RWPE1 (cell line): ENCODE data around the gene CDC42SE2.
"Not testable (repeated sequence)": the region's sequence is repeated elsewhere in the genome, so short reads cannot be mapped to it uniquely, and the experiment has no call there.

Experiments
- CTCF ChIA-PET: fragments of 350-600 bp; sonication (Branson Sonifier 250); formaldehyde crosslinking; extraction: SDS; loops from one replicate; lab custom pipeline; 2021; lab: Yijun Ruan, JAX
- POLR2A ChIA-PET: fragments of 400-600 bp; formaldehyde crosslinking; extraction: SDS; loops from one replicate; lab custom pipeline; 2020; ENCODE audit warnings: antibody characterized with exemption; ENCODE audit not compliant: low non-redundant PET; lab: Yijun Ruan, JAX
- DNase-seq: peaks from one replicate; pipeline ENCODE4 v3.0.0; 2012; ENCODE audit warnings: low spot score
- H3K27ac ChIP-seq: fragments of 450-650 bp; 2 replicates; pipeline ENCODE4 v1.5.1; 2017
- TF ChIP-seq, protein P1 (sequence below): fragments of 450-650 bp; conservative IDR thresholded peaks from 2 replicates; pipeline ENCODE4 v1.5.1; 2017; ENCODE audit warnings: low read depth, mild to moderate bottlenecking

The CDC42SE2 gene

DNA sequence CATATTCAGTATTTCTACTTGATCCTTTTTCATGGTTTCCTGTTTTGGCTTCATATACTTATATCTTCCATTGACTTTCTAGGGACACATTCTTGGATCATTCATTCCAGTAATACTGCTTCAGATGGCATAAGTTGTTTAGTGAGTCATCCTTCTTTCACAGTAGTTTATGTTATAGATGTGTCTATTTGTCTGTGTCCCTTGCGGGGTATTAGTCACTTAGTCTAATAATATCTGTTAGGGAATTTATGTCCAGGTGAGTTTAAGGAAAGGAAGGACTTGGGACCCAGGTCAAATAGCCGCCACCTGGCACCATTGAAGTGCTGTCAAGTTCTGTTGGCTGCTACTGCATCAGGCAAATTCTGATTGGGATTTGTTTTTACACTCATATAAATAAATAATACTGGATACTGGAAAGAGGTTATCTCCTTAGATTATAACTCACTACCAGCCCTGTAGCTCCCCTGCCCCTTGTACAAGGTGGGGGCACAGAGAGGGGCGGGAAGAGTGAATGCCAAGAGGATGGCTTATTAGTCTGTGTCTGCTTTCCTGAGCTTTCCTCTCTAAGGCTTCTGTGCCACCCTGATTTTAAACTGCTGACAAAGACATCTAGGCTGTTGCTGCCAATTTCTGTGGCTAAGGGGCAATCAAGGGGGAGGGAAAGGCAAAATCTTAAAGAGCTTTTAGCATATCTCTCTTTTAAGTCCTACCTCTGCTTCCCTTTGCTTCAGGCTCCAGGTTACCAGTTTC is 64.9 kb downstream of the CDC42SE2 start:
- CTCF ChIA-PET = no interaction called here
- POLR2A ChIA-PET = no interaction called here
- DNase-seq = peak; percentile 82
- no peak overlapping the region for H3K27ac ChIP-seq
- TF ChIP-seq, protein P1, sequence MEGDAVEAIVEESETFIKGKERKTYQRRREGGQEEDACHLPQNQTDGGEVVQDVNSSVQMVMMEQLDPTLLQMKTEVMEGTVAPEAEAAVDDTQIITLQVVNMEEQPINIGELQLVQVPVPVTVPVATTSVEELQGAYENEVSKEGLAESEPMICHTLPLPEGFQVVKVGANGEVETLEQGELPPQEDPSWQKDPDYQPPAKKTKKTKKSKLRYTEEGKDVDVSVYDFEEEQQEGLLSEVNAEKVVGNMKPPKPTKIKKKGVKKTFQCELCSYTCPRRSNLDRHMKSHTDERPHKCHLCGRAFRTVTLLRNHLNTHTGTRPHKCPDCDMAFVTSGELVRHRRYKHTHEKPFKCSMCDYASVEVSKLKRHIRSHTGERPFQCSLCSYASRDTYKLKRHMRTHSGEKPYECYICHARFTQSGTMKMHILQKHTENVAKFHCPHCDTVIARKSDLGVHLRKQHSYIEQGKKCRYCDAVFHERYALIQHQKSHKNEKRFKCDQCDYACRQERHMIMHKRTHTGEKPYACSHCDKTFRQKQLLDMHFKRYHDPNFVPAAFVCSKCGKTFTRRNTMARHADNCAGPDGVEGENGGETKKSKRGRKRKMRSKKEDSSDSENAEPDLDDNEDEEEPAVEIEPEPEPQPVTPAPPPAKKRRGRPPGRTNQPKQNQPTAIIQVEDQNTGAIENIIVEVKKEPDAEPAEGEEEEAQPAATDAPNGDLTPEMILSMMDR = no peak

DNA sequence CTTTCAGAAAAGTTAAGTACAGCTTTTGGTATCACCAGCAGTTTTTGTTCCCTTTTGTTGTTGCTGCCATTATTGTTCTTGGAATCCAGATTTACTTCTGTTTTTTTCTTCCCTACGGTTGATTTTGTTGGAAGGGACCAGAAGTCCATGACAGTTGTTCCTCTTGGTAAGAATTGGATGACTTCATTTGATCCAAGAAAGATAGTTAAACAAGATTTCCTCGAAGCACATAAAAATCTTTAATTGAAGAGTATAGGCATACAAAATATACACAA is 65.4 kb downstream of the CDC42SE2 start:
- no peak overlapping the region for H3K27ac ChIP-seq
- TF ChIP-seq, protein P1 = no peak
- DNase-seq = no peak
- ChIA-PET POLR2A (no interaction called here), CTCF (no interaction called here)

DNA sequence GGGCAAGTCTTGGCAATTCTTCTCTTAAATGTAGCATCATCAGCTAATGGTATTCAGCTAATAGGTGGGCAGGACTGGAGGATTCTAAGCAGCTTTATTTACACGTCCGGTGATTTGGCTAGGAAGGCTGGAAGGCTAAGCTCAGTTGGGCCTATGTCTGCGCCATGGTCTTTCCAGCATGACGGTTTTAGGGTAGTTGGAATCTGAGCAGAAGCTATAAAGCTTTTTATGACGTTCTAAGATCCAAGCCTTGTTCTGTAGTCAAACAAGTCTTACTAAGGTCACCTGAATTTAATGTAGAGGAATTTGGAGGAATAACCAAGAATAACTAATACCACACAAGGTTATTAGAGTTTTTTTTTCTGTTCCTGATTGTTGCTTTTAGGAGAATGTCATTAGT is 66.2 kb downstream of the CDC42SE2 start:
- DNase-seq = no peak

DNA sequence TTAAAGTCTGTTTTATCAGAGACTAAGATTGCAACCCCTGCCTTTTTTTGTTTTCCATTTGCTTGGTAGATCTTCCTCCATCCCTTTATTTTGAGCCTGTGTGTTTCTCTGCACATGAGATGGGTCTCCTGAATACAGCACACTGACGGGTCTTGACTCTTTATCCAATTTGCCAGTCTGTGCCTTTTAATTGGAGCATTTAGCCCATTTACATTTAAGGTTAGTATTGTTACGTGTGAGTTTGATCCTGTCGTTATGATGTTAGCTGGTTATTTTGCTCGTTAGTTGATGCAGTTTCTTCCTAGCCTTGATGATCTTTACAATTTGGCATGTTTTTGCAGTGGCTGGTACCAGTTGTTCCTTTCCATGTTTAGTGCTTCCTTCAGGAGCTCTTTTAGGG is 71.9 kb downstream of the CDC42SE2 start:
- H3K27ac ChIP-seq, CTCF ChIA-PET, DNase-seq, POLR2A ChIA-PET: not testable (repeated sequence)

More for the DNA sequence above, 66.2 kb downstream of the CDC42SE2 start:
- H3K27ac ChIP-seq = no peak overlapping the region
- TF ChIP-seq, protein P1 = no peak
- ChIA-PET POLR2A (interaction anchor here (0.6 kb wide), 1 partner anchor 66 kb away, joined by 3 read pairs; the partner anchor contains the start of gene CDC42SE2), CTCF (interaction anchor here (0.6 kb wide), 1 partner anchor 71 kb away, joined by 3 read pairs; no protein-coding TSS in a partner anchor)

DNA sequence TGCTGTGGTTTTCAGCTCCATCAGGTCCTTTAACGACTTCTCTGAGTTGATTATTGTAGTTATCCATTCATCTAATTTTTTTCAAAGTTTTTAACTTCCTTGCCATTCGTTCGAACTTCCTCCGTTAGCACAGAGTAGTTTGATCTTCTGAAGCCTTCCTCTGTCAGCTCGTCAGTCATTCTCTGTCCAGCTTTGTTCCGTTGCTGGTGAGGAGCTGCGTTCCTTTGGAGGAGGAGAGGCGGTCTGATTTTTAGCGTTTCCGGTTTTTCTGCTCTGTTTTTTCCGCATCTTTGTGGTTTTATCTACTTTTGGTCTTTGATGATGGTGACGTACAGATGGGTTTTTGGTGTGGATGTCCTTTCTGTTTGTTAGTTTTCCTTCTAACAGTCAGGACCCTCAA is 72.9 kb downstream of the CDC42SE2 start:
- H3K27ac ChIP-seq, DNase-seq, POLR2A ChIA-PET, CTCF ChIA-PET: not testable (repeated sequence)

DNA sequence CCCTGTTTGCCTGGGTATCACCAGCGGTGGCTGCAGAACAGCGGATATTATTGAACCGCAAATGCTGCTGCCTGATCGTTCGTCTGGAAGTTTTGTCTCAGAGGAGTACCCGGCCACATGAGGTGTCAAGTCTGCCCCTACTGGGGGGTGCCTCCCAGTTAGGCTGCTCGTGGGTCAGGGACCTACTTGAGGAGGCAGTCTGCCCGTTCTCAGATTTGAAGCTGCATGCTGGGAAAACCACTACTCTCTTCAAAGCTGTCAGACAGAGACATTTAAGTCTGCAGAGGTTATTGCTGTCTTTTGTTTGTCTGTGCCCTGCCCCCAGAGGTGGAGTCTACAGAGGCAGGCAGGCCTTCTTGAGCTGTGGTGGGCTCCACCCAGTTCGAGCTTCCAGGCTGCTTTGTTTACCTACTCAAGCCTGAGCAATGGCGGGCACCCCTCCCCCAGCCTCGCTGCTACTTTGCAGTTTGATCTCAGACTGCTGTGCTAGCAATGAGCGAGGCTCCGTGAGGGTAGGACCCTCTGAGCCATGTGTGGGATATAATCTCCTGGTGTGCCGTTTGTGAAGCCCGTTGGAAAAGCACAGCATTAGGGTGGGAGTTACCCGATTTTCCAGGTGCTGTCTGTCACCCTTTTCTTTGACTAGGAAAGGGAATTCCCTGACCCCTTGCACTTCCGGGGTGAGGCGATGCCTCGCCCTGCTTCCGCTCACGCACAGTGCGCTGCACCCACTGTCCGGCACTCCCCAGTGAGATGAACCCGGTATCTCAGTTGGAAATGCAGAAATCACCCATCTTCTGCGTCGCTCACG is 73.6 kb downstream of the CDC42SE2 start:
- DNase-seq, POLR2A ChIA-PET, CTCF ChIA-PET, H3K27ac ChIP-seq: not testable (repeated sequence)

DNA sequence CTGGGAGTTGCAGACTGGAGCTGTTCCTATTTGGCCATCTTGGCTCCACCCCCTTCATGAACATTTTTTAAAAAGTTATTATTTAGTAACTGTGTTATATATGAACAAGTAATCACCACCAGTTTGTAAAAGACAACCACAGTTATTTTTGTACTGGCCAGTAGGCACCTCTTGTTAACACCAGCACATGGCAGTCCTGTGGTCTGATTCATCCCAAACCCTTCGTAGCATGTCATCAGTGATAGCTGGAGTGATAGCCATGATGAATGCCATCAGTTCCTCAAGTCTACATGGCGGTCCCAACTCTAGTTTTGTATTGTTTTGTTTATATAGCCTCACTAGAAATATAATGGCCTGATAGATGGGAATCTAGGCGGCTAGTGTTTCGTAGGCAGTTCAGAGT is 74.2 kb downstream of the CDC42SE2 start:
- ChIA-PET POLR2A (no interaction called here), CTCF (interaction anchor here (0.7 kb wide), 1 partner anchor 100 kb away, joined by 4 read pairs; no protein-coding TSS in a partner anchor)
- DNase-seq = no peak
- TF ChIP-seq, protein P1 = no peak
- H3K27ac ChIP-seq = no peak overlapping the region

DNA sequence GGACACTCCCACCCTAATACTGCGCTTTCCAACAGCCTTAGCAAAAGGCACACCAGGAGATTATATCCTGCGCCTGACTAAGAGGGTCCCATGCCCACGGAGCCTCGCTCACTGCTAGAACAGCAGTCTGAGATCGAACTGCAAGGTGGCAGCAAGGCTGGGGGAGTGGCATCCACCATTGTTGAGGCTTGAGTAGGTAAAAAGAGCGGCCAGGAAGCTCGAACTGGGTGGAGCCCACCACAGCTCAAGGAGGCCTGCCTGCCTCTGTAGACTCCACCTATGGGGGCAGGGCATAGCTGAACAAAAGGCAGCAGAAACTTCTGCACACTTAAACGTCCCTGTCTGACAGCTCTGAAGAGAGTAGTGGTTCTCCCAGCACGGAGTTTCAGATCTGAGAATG is 80.4 kb downstream of the CDC42SE2 start:
- DNase-seq, POLR2A ChIA-PET, H3K27ac ChIP-seq, CTCF ChIA-PET: not testable (repeated sequence)

DNA sequence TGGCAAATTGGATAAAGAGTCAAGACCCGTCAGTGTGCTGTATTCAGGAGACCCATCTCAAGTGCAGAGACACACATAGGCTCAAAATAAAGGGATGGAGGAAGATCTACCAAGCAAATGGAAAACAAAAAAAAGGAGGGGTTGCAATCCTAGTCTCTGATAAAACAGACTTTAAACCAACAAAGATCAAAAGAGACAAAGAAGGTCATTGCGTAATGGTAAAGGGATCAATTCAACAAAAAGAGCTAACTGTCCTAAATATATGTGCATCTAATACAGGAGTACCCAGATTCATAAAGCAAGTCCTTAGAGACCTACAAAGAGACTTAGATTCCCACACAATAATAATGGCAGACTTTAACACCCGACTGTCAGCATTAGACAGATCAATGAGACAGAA is 82.4 kb downstream of the CDC42SE2 start:
- DNase-seq, POLR2A ChIA-PET, H3K27ac ChIP-seq: not testable (repeated sequence)
- CTCF ChIA-PET = interaction anchor here (0.6 kb wide), 1 partner anchor 1504 kb away, joined by 3 read pairs; no protein-coding TSS in a partner anchor
